ENCODE results near the gene SCN2A. TPM values are rescaled to one million over a fixed set of nuclear protein-coding genes. Genes with fewer than 3 reads are reported as not detected.

SCN2A gene
- under 0.01 TPM in 2 replicates for total RNA-seq

DNA sequence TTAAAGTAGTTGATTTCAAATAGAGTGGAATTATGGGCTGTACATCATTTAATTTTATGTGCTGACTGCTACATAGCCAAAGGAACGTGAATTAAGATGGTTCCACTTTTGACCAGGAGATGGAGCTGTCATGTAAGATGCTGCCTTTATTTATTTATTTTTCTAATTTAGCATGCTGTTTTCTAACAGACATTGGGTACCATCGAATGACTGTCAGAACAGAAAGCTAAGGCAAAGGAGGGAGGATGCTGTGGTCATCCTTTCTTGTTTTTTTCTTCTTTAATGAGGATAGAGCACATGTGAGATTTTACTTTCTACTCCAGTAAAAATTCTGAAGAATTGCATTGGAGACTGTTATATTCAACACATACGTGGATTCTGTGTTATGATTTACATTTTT is at the start of gene SCN2A:
Gene SCN2A, plus strand, starts transcription at position 185 of the 400 bp plus-strand sequence. CDS start 56,410 bp downstream, outside the sequence.
- FAIRE-seq (no peak), DNase-seq (ENCODE audit: low read depth) (peak; percentile 72)
- Histone ChIP-seq H3K4me3 (ENCODE audit: low read depth, low read length) (no peak within 1 kb of the TSS), H3K36me3 (ENCODE audit: control insufficient read depth, insufficient read depth, low read length) (no peaks in the 10 kb centered on the region), H3K27me3 (ENCODE audit: control insufficient read depth, insufficient read depth, low read length) (no peaks in the 10 kb centered on the region)
- TF ChIP-seq, protein P1, sequence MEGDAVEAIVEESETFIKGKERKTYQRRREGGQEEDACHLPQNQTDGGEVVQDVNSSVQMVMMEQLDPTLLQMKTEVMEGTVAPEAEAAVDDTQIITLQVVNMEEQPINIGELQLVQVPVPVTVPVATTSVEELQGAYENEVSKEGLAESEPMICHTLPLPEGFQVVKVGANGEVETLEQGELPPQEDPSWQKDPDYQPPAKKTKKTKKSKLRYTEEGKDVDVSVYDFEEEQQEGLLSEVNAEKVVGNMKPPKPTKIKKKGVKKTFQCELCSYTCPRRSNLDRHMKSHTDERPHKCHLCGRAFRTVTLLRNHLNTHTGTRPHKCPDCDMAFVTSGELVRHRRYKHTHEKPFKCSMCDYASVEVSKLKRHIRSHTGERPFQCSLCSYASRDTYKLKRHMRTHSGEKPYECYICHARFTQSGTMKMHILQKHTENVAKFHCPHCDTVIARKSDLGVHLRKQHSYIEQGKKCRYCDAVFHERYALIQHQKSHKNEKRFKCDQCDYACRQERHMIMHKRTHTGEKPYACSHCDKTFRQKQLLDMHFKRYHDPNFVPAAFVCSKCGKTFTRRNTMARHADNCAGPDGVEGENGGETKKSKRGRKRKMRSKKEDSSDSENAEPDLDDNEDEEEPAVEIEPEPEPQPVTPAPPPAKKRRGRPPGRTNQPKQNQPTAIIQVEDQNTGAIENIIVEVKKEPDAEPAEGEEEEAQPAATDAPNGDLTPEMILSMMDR (IDR thresholded peaks at IDR 0.05; ENCODE audit: insufficient read depth, low read length, severe bottlenecking) = peak; percentile 58

GRCh38 chr2:165191096-165191728 is 48.0 kb upstream of the SCN2A start:
- TF ChIP-seq, protein P1 (IDR thresholded peaks at IDR 0.05; ENCODE audit: insufficient read depth, low read length, severe bottlenecking) = no peak
- peaks cover 2% of the 10 kb centered on the region for H3K27me3 ChIP-seq (ENCODE audit: control insufficient read depth, insufficient read depth, low read length)
- no peaks in the 10 kb centered on the region for H3K36me3 ChIP-seq (ENCODE audit: control insufficient read depth, insufficient read depth, low read length)
- H3K4me3 ChIP-seq (ENCODE audit: low read depth, low read length) = no peak overlapping the region
- DNase-seq (ENCODE audit: low read depth) (no peak), FAIRE-seq (no peak)

DNA sequence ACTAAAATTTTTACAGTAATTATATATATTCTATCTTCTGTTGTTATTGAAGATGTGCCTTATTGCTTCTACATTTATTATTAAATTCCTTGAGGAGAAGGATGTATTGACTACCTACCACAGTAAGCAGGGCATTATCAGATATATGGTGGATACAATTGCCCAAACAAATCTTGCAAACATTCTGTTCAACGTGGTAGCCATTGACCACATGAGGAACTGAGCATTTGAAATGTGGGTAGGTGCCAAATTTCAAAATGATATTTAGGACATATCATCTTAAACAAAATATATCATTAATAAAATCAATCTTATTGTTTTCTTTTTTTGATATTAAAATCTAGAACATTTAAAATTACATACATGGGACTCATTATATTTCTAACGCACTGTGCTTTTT is 46.5 kb upstream of the SCN2A start:
- FAIRE-seq (no peak), DNase-seq (ENCODE audit: low read depth) (no peak)
- Histone ChIP-seq H3K27me3 (ENCODE audit: control insufficient read depth, insufficient read depth, low read length) (no peaks in the 10 kb centered on the region), H3K36me3 (ENCODE audit: control insufficient read depth, insufficient read depth, low read length) (no peaks in the 10 kb centered on the region), H3K4me3 (ENCODE audit: low read depth, low read length) (no peak overlapping the region)
- TF ChIP-seq, protein P1 (IDR thresholded peaks at IDR 0.05; ENCODE audit: insufficient read depth, low read length, severe bottlenecking) = no peak

DNA sequence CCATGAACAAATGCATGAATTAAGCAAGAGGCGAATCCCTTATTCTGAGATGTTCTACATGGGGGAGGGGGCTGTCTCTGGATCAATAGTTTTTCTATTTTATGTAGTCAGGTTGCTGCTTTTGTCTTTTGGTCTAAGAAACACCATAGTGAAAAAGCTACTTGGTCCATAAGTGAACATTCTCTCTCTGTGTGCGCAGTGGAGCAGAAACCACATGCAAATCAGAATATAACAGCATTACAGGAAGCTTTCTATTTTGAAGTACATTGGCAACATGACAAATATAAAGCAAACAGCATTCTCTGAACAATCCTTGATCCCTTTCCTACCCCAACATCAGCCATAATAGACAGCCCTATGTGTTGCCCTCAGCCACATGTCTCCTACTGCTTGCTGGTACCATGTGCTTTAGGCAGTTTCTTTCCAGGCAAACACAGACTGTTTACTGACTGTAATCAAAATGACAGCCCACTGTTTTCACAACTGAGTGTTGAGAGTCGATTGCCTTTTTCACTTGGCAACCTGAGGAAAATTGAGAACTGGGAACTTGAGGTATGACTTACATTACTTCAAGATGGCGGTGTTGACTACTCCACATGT is 45.9 kb upstream of the SCN2A start:
- H3K36me3 ChIP-seq (ENCODE audit: control insufficient read depth, insufficient read depth, low read length) = no peaks in the 10 kb centered on the region
- no peak overlapping the region for H3K4me3 ChIP-seq (ENCODE audit: low read depth, low read length)
- TF ChIP-seq, protein P1 (IDR thresholded peaks at IDR 0.05; ENCODE audit: insufficient read depth, low read length, severe bottlenecking) = no peak
- DNase-seq (ENCODE audit: low read depth) (no peak), FAIRE-seq (no peak)
- no peaks in the 10 kb centered on the region for H3K27me3 ChIP-seq (ENCODE audit: control insufficient read depth, insufficient read depth, low read length)

- Histone ChIP-seq H3K4me3 (ENCODE audit: low read depth, low read length) (no peak overlapping the region), H3K36me3 (ENCODE audit: control insufficient read depth, insufficient read depth, low read length) (no peaks in the 10 kb centered on the region), H3K27me3 (ENCODE audit: control insufficient read depth, insufficient read depth, low read length) (no peaks in the 10 kb centered on the region)
- FAIRE-seq (no peak), DNase-seq (ENCODE audit: low read depth) (no peak)
- TF ChIP-seq, protein P1 (IDR thresholded peaks at IDR 0.05; ENCODE audit: insufficient read depth, low read length, severe bottlenecking) = no peak
These were observed 42.8 kb upstream of the SCN2A start for GRCh38 chr2:165196411-165196810.

Measured in bronchial epithelial cell (primary cell).